ENCODE results near the gene ACCS. TPM values are rescaled to one million over a fixed set of nuclear protein-coding genes. Genes with fewer than 3 reads are reported as not detected.
A peak's percentile ranks its signal among the peaks of the same experiment; 100 is the strongest.

Gene ACCS
- total RNA-seq, 1 experiment from 2014 or later, result 7.5 TPM

DNA sequence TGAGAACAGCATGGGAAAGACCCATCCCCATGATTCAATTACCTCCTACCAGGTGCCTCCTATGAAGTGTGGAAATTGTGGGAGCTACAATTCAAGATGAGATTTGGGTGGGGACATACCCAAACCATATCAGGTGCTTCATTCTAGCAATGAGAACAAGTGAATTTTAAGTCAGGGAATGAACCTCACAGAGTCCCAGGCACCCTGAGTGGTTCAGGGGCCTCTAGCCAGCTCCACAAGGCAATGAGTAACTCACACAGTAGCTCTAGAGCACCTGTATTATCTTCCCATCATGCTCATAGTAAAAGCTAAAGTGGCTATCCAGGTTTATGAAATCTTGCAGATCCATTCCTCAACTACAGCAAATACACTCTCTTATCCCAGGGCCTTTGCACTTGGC is 31.4 kb upstream of the ACCS start:
- no peaks in the 10 kb centered on the region for H3K9me3 Mint-ChIP-seq
- H3K9me3 ChIP-seq (ENCODE audit: control insufficient read depth, low read depth, low read length), result no peaks in the 10 kb centered on the region
- H3K27me3 Mint-ChIP-seq (ENCODE audit: low read depth), result peaks cover 20% of the 10 kb centered on the region
- no peak overlapping the region for H3K4ac ChIP-seq (ENCODE audit: low read depth, low read length)
- peaks cover 24 to 31% of the 10 kb centered on the region in 2 experiments for H3K4me1 Mint-ChIP-seq
- no peaks in the 10 kb centered on the region for H3K79me1 ChIP-seq (ENCODE audit: insufficient read depth, low read depth, low read length, poor library complexity, severe bottlenecking)
- no peak overlapping the region for H2AK5ac ChIP-seq (ENCODE audit: insufficient read length, low read length)
- H3K4me1 ChIP-seq (ENCODE audit: insufficient read depth, low read length), result peaks cover 6% of the 10 kb centered on the region; the same call in 1 of the 2 replicates
- no peak overlapping the region for H2BK15ac ChIP-seq (ENCODE audit: low read depth, low read length)
- no peaks in the 10 kb centered on the region for H3K79me2 ChIP-seq (ENCODE audit: insufficient read depth, low read length)
- peak; percentile 3 for DNase-seq
- H3K4me3 Mint-ChIP-seq, result no peak overlapping the region
- H3K4me2 ChIP-seq (ENCODE audit: insufficient read depth, insufficient read length, low read length), result no peak overlapping the region
- H3T11ph ChIP-seq (ENCODE audit: low read length), result no peak overlapping the region
- H4K20me1 ChIP-seq (ENCODE audit: control insufficient read depth, insufficient read depth, insufficient read length), result no peaks in the 10 kb centered on the region
- no peak overlapping the region for H3K23ac ChIP-seq (ENCODE audit: insufficient read length, low read depth, low read length)
- no peak overlapping the region for H3K9ac ChIP-seq (ENCODE audit: extremely low read depth, insufficient read length, low read length)
- H3K27ac ChIP-seq (ENCODE audit: insufficient read length, low read depth, low read length), result no peak overlapping the region
- no peak overlapping the region for H3K27ac Mint-ChIP-seq
- H2AFZ ChIP-seq (ENCODE audit: low read length), result no peak overlapping the region
- no peak overlapping the region for H3K18ac ChIP-seq (ENCODE audit: insufficient read length, low read depth, low read length)
- H3K56ac ChIP-seq (ENCODE audit: insufficient read length, low read depth, low read length), result no peak overlapping the region
- H4K8ac ChIP-seq (replicated peaks; ENCODE audit: insufficient read length, low read depth, low read length), result no peak overlapping the region
- no peak overlapping the region for H4K91ac ChIP-seq (ENCODE audit: insufficient read length, low read depth, low read length)
- H2BK20ac ChIP-seq (ENCODE audit: low read depth, low read length, poor library complexity, severe bottlenecking), result no peak overlapping the region
- H4K5ac ChIP-seq (ENCODE audit: insufficient read length, low read depth, low read length), result no peak overlapping the region
- no peak overlapping the region for H2BK5ac ChIP-seq (ENCODE audit: insufficient read length, low read length)
- H2BK120ac ChIP-seq (ENCODE audit: low read depth, low read length, poor library complexity, severe bottlenecking), result no peak overlapping the region
- TF ChIP-seq CTCF (conservative IDR thresholded peaks at IDR 0.05), result no peak
- H3K14ac ChIP-seq (ENCODE audit: insufficient read depth, low read length), result no peak overlapping the region
- H3K23me2 ChIP-seq (ENCODE audit: insufficient read length, low read depth, low read length, poor library complexity, severe bottlenecking), result no peaks in the 10 kb centered on the region
- no peak overlapping the region for H2BK12ac ChIP-seq (ENCODE audit: insufficient read length, low read depth, low read length)
- no peaks in the 10 kb centered on the region for H3K27me3 ChIP-seq (ENCODE audit: insufficient read depth, low read length)
- no peaks in the 10 kb centered on the region for H3K36me3 Mint-ChIP-seq (ENCODE audit: insufficient read depth in 1 of 3, low read depth in 3 of 3)

All from H9 (cell line).